ENCODE results near the gene MAPKAP1.

The MAPKAP1 gene

GRCh38 chr9:125470767-125471580 lies 236.0 kb downstream of the MAPKAP1 start:
- no peak for TF ChIP-seq CTCF (IDR thresholded peaks at IDR 0.05; ENCODE audit: extremely low read depth, missing control alignments)

GRCh38 chr9:125470189-125470588 lies 236.8 kb downstream of the MAPKAP1 start:
- TF ChIP-seq CTCF (IDR thresholded peaks at IDR 0.05; ENCODE audit: extremely low read depth, missing control alignments), result no peak
- DNase-seq (ENCODE audit: low spot score), result no peak

More at GRCh38 chr9:125470767-125471580, 236.0 kb downstream of the MAPKAP1 start:
- DNase-seq (ENCODE audit: low spot score), result no peak

GRCh38 chr9:125468646-125469045 lies 238.4 kb downstream of the MAPKAP1 start:
- DNase-seq (ENCODE audit: low spot score), result no peak
- no peak for TF ChIP-seq CTCF (IDR thresholded peaks at IDR 0.05; ENCODE audit: extremely low read depth, missing control alignments)

GRCh38 chr9:125467116-125467740 lies 239.8 kb downstream of the MAPKAP1 start:
- no peak for TF ChIP-seq CTCF (IDR thresholded peaks at IDR 0.05; ENCODE audit: extremely low read depth, missing control alignments)
- no peak for DNase-seq (ENCODE audit: low spot score)

- DNase-seq (ENCODE audit: low spot score), result no peak
- no peak for TF ChIP-seq CTCF (IDR thresholded peaks at IDR 0.05; ENCODE audit: extremely low read depth, missing control alignments)
Observed at GRCh38 chr9:125466411-125466810, 240.6 kb downstream of the MAPKAP1 start.

- DNase-seq (ENCODE audit: low spot score), result no peak
- no peak for TF ChIP-seq CTCF (IDR thresholded peaks at IDR 0.05; ENCODE audit: extremely low read depth, missing control alignments)
Observed at GRCh38 chr9:125464591-125465385, 242.2 kb downstream of the MAPKAP1 start.

GRCh38 chr9:125463926-125464325 lies 243.1 kb downstream of the MAPKAP1 start:
- no peak for TF ChIP-seq CTCF (IDR thresholded peaks at IDR 0.05; ENCODE audit: extremely low read depth, missing control alignments)
- no peak for DNase-seq (ENCODE audit: low spot score)
